Kidney (tissue), 14 donors: ENCODE results near the gene ARL6. TPM values are rescaled to one million over a fixed set of nuclear protein-coding genes. Genes with fewer than 3 reads are reported as not detected.

Source experiments
- DNase-seq, 5 donors: peaks; one replicate each; pipeline ENCODE4 v3.0.0-alpha.2; 2013 to 2020
- FAIRE-seq: peaks from 2 replicates; lab custom pipeline; 2012; peaks lifted over from hg19 to GRCh38; lab: Jason Lieb, UNC
- H3K27ac ChIP-seq, 2 donors: one replicate each; pipeline ENCODE4 v1.7.0; 2013; ENCODE audit warnings: low read depth in 2 of 2, low read length in 2 of 2, inconsistent platforms in 1 of 2
- H3K27me3 ChIP-seq: one replicate; pipeline ENCODE4 v1.7.1; 2013; ENCODE audit warnings: low read length, inconsistent platforms; ENCODE audit not compliant: control insufficient read depth, insufficient read depth
- H3K36me3 ChIP-seq, 3 donors: one replicate each; pipeline versions ENCODE4 v1.7.0 to v1.7.1; 2013; ENCODE audit warnings: low read length in 3 of 3, control low read depth in 1 of 3, inconsistent platforms in 1 of 3; ENCODE audit not compliant: insufficient read depth in 3 of 3, control insufficient read depth in 2 of 3
- H3K4me1 ChIP-seq, 3 donors: one replicate each; pipeline versions ENCODE4 v1.7.0 to v1.7.1; 2013; ENCODE audit warnings: low read length in 3 of 3, inconsistent platforms in 1 of 3, low read depth in 1 of 3; ENCODE audit not compliant: control insufficient read depth in 2 of 3, insufficient read depth in 2 of 3
- H3K4me3 ChIP-seq, 3 donors: one replicate each; pipeline versions ENCODE4 v1.7.0 to v1.8.1; 2013; ENCODE audit warnings: low read length in 3 of 3, control low read depth in 1 of 3, inconsistent platforms in 1 of 3
- H3K9ac ChIP-seq, 3 donors: one replicate each; pipeline versions ENCODE4 v1.7.0 to v1.7.1; 2013; ENCODE audit warnings: low read length in 3 of 3, control low read depth in 1 of 3, inconsistent platforms in 1 of 3
- H3K9me3 ChIP-seq, 3 donors: one replicate each; pipeline versions ENCODE4 v1.7.0 to v1.7.1; 2013; ENCODE audit warnings: low read length in 3 of 3, control low read depth in 1 of 3, inconsistent platforms in 1 of 3; ENCODE audit not compliant: control insufficient read depth in 2 of 3, insufficient read depth in 1 of 3
- CTCF ChIP-seq: IDR thresholded peaks from 3 replicates; pipeline ENCODE4 v1.5.1; 2012; ENCODE audit warnings: mild to moderate bottlenecking, moderate library complexity, borderline replicate concordance; ENCODE audit not compliant: insufficient read depth; ENCODE audit errors: extremely low read depth
- intact Hi-C: fragments of 100-400 bp; cut with DNase I; formaldehyde crosslinking; loops from one replicate; pipeline ENCODE4 v1.11.1; 2022
- polyA plus RNA-seq: library from polyadenylated mRNA; stranded (reverse); fragments of 350-450 nt; fragmentation: Illumina TruSeq; extraction: RNeasy Lipid Tissue Mini Kit (QIAGEN cat#74804); gene quantifications from one replicate; pipeline ENCODE4 v1.2.3, GENCODE V29; 2014; ENCODE audit warnings: low read depth, low replicate concordance; ENCODE audit not compliant: insufficient read depth
- total RNA-seq: library from RNA; stranded (reverse); fragmentation: NEBNext Ultra II Directional; extraction: Animal tissue kit (Norgen Biotek cat#: 25700); gene quantifications from one replicate; pipeline ENCODE4 v1.2.1, GENCODE V29; 2021
- donor health status: control.
- donor health status: control.
- donor health status: control.
- donor health status: control.
- donor health status: control.
- donor health status: DM: yes; HTN: yes; CAD: no.
- donor health status: Normal renal cell carcinoma (clear cell type).

The ARL6 gene
- total and polyA plus RNA-seq, 2 donors from 2014 or later: 7.8 to 10.7 TPM

GRCh38 chr3:97835761-97836160, 71.2 kb downstream of the ARL6 start:
- Histone ChIP-seq H3K4me1 (no peaks in the 10 kb centered on the region), H3K36me3 (no peaks in the 10 kb centered on the region), H3K27me3 (no peaks in the 10 kb centered on the region), H3K4me3 (no peak overlapping the region), H3K9me3 (no peaks in the 10 kb centered on the region), H3K27ac (no peak overlapping the region), H3K9ac (no peak overlapping the region)
- FAIRE-seq: no peak
- no peak for DNase-seq
- intact Hi-C loops: no loop called here
- no peak for TF ChIP-seq CTCF

GRCh38 chr3:97838393-97838792, 73.8 kb downstream of the ARL6 start:
- no peak overlapping the region for H3K9ac ChIP-seq
- no peak for TF ChIP-seq CTCF
- no peaks in the 10 kb centered on the region for H3K9me3 ChIP-seq
- DNase-seq: no peak
- no peaks in the 10 kb centered on the region for H3K4me1 ChIP-seq
- no peak for FAIRE-seq
- H3K36me3 ChIP-seq: no peaks in the 10 kb centered on the region
- H3K27me3 ChIP-seq: no peaks in the 10 kb centered on the region
- H3K4me3 ChIP-seq: no peak overlapping the region
- H3K27ac ChIP-seq: no peak overlapping the region
- intact Hi-C loops: no loop called here

GRCh38 chr3:97839944-97840343, 75.4 kb downstream of the ARL6 start:
- Histone ChIP-seq H3K9ac (no peak overlapping the region), H3K9me3 (no peaks in the 10 kb centered on the region), H3K4me3 (no peak overlapping the region), H3K27ac (no peak overlapping the region), H3K36me3 (no peaks in the 10 kb centered on the region), H3K4me1 (no peaks in the 10 kb centered on the region), H3K27me3 (no peaks in the 10 kb centered on the region)
- intact Hi-C loops: no loop called here
- TF ChIP-seq CTCF: no peak
- no peak for DNase-seq
- no peak for FAIRE-seq

- Histone ChIP-seq H3K4me3 (no peak overlapping the region), H3K9me3 (no peaks in the 10 kb centered on the region), H3K9ac (no peak overlapping the region), H3K36me3 (no peaks in the 10 kb centered on the region), H3K27me3 (no peaks in the 10 kb centered on the region), H3K27ac (no peak overlapping the region), H3K4me1 (no peaks in the 10 kb centered on the region)
- TF ChIP-seq CTCF: no peak
- DNase-seq (no peak), FAIRE-seq (no peak)
- intact Hi-C loops: no loop called here
Observed at GRCh38 chr3:97841304-97841703, 76.7 kb downstream of the ARL6 start.
